Ishikawa (cell line): ENCODE data around the gene ADAMTS16.

Experiments used
- CEBPB ChIP-seq: IDR thresholded peaks from 2 replicates; pipeline ENCODE4 v1.6.1; 2012
- CREB1 ChIP-seq: IDR thresholded peaks from 2 replicates; pipeline ENCODE4 v1.6.1; 2012; ENCODE audit warnings: low read depth
- EGR1 ChIP-seq: IDR thresholded peaks from 2 replicates; pipeline ENCODE4 v1.6.1; 2012
- EP300 ChIP-seq: IDR thresholded peaks from 2 replicates; pipeline ENCODE4 v1.6.1; 2012; ENCODE audit warnings: borderline replicate concordance
- FOXM1 ChIP-seq: IDR thresholded peaks from 2 replicates; pipeline ENCODE4 v1.6.1; 2012; ENCODE audit warnings: low read depth, borderline replicate concordance
- MAX ChIP-seq: IDR thresholded peaks from 2 replicates; pipeline ENCODE4 v1.6.1; 2012
- NFIC ChIP-seq: IDR thresholded peaks from 2 replicates; pipeline ENCODE4 v1.6.1; 2012
- RAD21 ChIP-seq: IDR thresholded peaks from 2 replicates; pipeline ENCODE4 v1.6.1; 2012; ENCODE audit warnings: low read depth
- REST ChIP-seq: IDR thresholded peaks from 2 replicates; pipeline ENCODE4 v1.6.1; 2012; ENCODE audit warnings: low read depth, mild to moderate bottlenecking
- TAF1 ChIP-seq: IDR thresholded peaks from 2 replicates; pipeline ENCODE4 v1.6.1; 2012; ENCODE audit warnings: low read depth, mild to moderate bottlenecking
- TCF12 ChIP-seq: IDR thresholded peaks from 2 replicates; pipeline ENCODE4 v1.6.1; 2012; ENCODE audit warnings: low read depth
- TEAD4 ChIP-seq: IDR thresholded peaks from 2 replicates; pipeline ENCODE4 v1.6.1; 2012
- USF1 ChIP-seq: IDR thresholded peaks from 2 replicates; pipeline ENCODE4 v1.6.1; 2012
- YY1 ChIP-seq: IDR thresholded peaks from 2 replicates; pipeline ENCODE4 v1.6.1; 2012; ENCODE audit warnings: low read depth
- ZBTB7A ChIP-seq: IDR thresholded peaks from 2 replicates; pipeline ENCODE4 v1.6.1; 2012; ENCODE audit warnings: low read depth

The ADAMTS16 gene

GRCh38 chr5:5139777-5140478 is at the start of gene ADAMTS16:
ADAMTS16 (plus strand) TSS chr5:5140330; CDS start chr5:5140468, 138 bp downstream.
- TF ChIP-seq YY1 (no peak), EP300 (no peak), MAX (no peak), EGR1 (no peak), FOXM1 (no peak), CEBPB (no peak), TCF12 (no peak), RAD21 (no peak), ZBTB7A (no peak), NFIC (no peak), USF1 (no peak), TAF1 (no peak), REST (no peak)

GRCh38 chr5:5092149-5092548 is 48.0 kb upstream of the ADAMTS16 start:
- no peak for TF ChIP-seq TCF12
- TF ChIP-seq FOXM1: no peak
- TF ChIP-seq CEBPB: no peak
- TF ChIP-seq REST: no peak
- no peak for TF ChIP-seq TEAD4
- no peak for TF ChIP-seq ZBTB7A
- TF ChIP-seq EGR1: no peak
- no peak for TF ChIP-seq CREB1
- no peak for TF ChIP-seq MAX
- TF ChIP-seq EP300: no peak
- no peak for TF ChIP-seq YY1
- TF ChIP-seq NFIC: no peak
- TF ChIP-seq TAF1: no peak
- TF ChIP-seq RAD21: no peak
- TF ChIP-seq USF1: no peak

GRCh38 chr5:5100635-5101034 is 39.5 kb upstream of the ADAMTS16 start:
- no peak for TF ChIP-seq NFIC
- no peak for TF ChIP-seq EP300
- TF ChIP-seq CEBPB: no peak
- TF ChIP-seq MAX: no peak
- TF ChIP-seq RAD21: no peak
- no peak for TF ChIP-seq USF1
- no peak for TF ChIP-seq TCF12
- no peak for TF ChIP-seq ZBTB7A
- no peak for TF ChIP-seq TAF1
- no peak for TF ChIP-seq TEAD4
- TF ChIP-seq CREB1: no peak

GRCh38 chr5:5101676-5102075 is 38.5 kb upstream of the ADAMTS16 start:
- TF ChIP-seq FOXM1 (no peak), TEAD4 (no peak), CEBPB (no peak), MAX (no peak), TAF1 (no peak), EGR1 (no peak), TCF12 (no peak), ZBTB7A (no peak), REST (no peak), YY1 (no peak), NFIC (no peak), CREB1 (no peak), RAD21 (no peak), USF1 (no peak), EP300 (no peak)
